ENCODE data around the gene ALPK3.

DNA sequence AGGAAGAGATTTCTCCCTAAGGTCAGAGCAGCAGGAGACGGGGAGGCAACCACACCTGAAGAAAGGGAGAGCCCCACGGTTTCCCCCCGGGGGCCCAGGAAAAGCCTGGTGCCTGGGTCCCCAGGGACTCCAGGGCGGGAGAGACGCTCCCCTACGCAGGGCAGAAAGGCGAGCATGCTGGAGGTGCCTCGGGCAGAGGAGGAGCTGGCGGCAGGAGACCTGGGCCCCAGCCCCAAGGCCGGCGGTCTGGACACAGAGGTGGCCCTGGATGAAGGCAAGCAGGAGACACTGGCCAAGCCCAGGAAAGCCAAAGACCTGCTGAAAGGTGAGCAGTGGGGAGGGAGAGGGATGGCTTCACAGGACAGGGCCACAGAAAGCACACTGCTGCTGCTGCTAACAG, 41.1 kb downstream of the ALPK3 start:
- TF ChIP-seq CTCF (IDR thresholded peaks at IDR 0.05) (no peak), POLR2A (IDR thresholded peaks at IDR 0.05) (no peak)
